ENCODE data around the gene MSLN. TPM values are rescaled to one million over a fixed set of nuclear protein-coding genes. Genes with fewer than 3 reads are reported as not detected.

The MSLN gene
- polyA plus RNA-seq, 1 of the 3 experiments (the other 2 are of a cell fraction) = 0.02 TPM

DNA sequence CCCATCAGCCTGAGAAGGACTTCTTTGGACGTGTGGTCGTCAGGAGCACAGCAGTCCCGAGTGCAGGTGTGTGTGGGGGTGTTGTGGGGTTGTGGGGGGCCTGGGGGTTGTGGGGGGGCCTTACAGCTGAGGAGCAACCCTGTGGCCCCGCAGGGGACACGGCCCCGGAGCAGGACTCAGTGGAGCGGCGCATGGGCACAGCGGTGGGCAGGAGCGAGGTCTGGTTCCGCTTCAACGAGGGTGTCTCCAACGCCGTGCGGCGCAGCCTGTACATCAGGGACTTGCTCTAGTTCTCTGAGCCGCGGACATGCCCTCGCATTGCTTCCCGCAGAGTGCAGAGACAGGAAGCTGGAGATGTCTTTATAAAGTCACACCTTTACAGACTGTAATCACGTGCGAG is 37.2 kb downstream of the MSLN start (continued):
- TF ChIP-seq NRF1 (IDR thresholded peaks at IDR 0.05; ENCODE audit: low read depth, low read length) (no peak), RCOR1 (IDR thresholded peaks at IDR 0.05; ENCODE audit: low read length) (no peak), ELF1 (IDR thresholded peaks at IDR 0.05) (no peak), TEAD4 (IDR thresholded peaks at IDR 0.05; ENCODE audit: borderline replicate concordance, insufficient read depth) (no peak), RXRA (IDR thresholded peaks at IDR 0.05; ENCODE audit: borderline replicate concordance, low read depth) (no peak)
- TF ChIP-seq, protein P1, sequence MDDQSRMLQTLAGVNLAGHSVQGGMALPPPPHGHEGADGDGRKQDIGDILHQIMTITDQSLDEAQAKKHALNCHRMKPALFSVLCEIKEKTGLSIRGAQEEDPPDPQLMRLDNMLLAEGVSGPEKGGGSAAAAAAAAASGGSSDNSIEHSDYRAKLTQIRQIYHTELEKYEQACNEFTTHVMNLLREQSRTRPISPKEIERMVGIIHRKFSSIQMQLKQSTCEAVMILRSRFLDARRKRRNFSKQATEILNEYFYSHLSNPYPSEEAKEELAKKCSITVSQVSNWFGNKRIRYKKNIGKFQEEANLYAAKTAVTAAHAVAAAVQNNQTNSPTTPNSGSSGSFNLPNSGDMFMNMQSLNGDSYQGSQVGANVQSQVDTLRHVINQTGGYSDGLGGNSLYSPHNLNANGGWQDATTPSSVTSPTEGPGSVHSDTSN (IDR thresholded peaks at IDR 0.05) = no peak

DNA sequence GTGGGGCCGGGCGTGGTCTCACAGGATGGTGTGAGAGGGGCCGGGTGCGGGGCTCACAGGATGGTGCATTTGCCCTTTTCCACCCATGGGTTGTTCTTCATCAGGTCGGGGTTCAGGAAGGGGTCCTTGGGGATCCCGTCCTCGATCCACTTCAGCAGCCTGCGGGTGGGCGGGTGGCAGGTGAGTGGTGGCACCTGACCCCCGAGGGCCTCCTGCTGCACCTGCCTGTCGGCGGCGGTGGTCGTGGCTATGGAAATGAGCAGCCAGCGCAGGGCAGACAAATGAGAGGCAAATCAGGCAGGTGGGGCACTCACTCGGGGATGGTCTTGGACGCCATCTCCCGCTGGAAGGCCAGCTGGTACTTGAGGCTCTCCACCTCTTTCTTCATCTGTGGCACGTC is 38.1 kb downstream of the MSLN start:
- POLR2A ChIA-PET = interaction anchor here (1.1 kb wide), 1 partner anchor 10 kb away, joined by 3 read pairs; the partner anchor contains the start of gene CHTF18
- Histone ChIP-seq H3K27me3 (ENCODE audit: insufficient read depth) (peaks cover 24% of the 10 kb centered on the region; the same call in 1 of the 2 replicates), H3K36me3 (replicated peaks in 1 of 2; ENCODE audit: control insufficient read depth in 1 of 2, insufficient read depth in 2 of 2, low read length in 1 of 2) (no peaks in the 10 kb centered on the region), H3F3A (replicated peaks; ENCODE audit: insufficient read depth) (no peaks in the 10 kb centered on the region), H3K4me3 (ENCODE audit: low read depth in 2 of 2, low read length in 1 of 2) (no peak overlapping the region), H3K4me2 (no peak overlapping the region), H3K4me1 (ENCODE audit: control insufficient read depth in 1 of 2, insufficient read depth in 2 of 2, low read depth in 1 of 2, low read length in 1 of 2) (peaks cover 0 to 6% of the 10 kb centered on the region in 2 experiments; a peak in 1 of 4 replicates), H4K20me1 (ENCODE audit: insufficient read depth) (no peaks in the 10 kb centered on the region), H3K27ac (ENCODE audit: low read depth in 2 of 2, low read length in 1 of 2) (no peak overlapping the region), H3K9ac (no peak overlapping the region), H2AFZ (ENCODE audit: low read depth) (no peak overlapping the region), H3K79me2 (ENCODE audit: insufficient read depth) (no peaks in the 10 kb centered on the region), H3K9me2 (no peaks in the 10 kb centered on the region), H3K9me3 (no peaks in the 10 kb centered on the region)
- WGBS (ENCODE audit: low lambda C conversion rate) = 89% methylated on average over 14 of the region's 19 CpGs
- CTCF ChIA-PET = interaction anchor here (0.9 kb wide), 1 partner anchor 256 kb away, joined by 4 read pairs; no protein-coding TSS in a partner anchor
- no peak for DNase-seq
- no peak for TF ChIP-seq JUND (IDR thresholded peaks at IDR 0.05)

DNA sequence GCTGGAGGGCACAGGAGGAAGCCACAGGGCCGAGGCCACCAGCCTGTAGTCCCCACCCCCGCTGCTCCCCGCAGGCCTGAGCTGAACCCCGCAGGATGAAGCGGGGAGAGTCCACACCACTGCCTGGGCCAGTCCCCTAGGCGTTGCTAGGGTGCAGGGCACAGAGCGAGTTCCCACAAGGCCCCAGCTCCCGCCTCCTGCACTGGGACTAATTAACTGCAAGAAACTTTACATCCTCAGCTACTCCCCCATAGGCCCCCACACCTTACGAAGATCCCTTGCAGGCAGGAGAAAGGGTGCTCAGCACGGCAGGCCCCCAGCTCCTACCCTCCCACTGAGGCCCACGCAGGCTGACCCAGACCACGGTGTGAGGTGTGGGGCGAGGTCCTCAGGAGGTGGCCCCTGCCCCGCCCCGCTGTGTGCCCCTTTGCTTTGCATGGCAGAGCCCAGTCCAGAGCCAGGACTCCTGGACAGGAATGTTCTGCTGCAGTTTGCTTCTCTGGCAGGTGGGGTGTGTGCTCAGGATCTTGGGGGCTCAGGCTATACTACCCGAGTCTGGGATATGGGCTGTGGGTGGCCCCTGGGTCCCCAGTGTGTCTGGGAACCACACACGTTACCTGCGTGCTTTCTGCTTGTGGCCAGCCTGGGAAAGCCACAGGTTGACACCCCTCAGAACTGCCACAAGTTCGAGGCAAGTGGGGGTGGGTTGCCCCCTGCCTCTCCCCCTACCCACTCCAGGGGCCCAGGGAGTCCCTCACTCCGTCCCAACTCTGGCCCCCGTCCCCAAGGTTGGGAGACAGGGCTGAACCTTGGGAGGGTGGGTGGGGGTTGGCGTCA is 38.8 kb downstream of the MSLN start:
- Histone ChIP-seq H3K9me3 (no peaks in the 10 kb centered on the region), H2AFZ (ENCODE audit: low read depth) (no peak overlapping the region), H3K27me3 (ENCODE audit: insufficient read depth) (peaks cover 24% of the 10 kb centered on the region; the same call in 1 of the 2 replicates), H3K4me1 (ENCODE audit: control insufficient read depth in 1 of 2, insufficient read depth in 2 of 2, low read depth in 1 of 2, low read length in 1 of 2) (peaks cover 0 to 6% of the 10 kb centered on the region in 2 experiments; a peak in 1 of 4 replicates), H3K27ac (ENCODE audit: low read depth in 2 of 2, low read length in 1 of 2) (no peak overlapping the region), H3K4me2 (no peak overlapping the region), H3K9me2 (no peaks in the 10 kb centered on the region), H3K9ac (no peak overlapping the region), H4K20me1 (ENCODE audit: insufficient read depth) (no peaks in the 10 kb centered on the region), H3K4me3 (ENCODE audit: low read depth in 2 of 2, low read length in 1 of 2) (no peak overlapping the region), H3K36me3 (replicated peaks in 1 of 2; ENCODE audit: control insufficient read depth in 1 of 2, insufficient read depth in 2 of 2, low read length in 1 of 2) (no peaks in the 10 kb centered on the region), H3F3A (replicated peaks; ENCODE audit: insufficient read depth) (no peaks in the 10 kb centered on the region), H3K79me2 (ENCODE audit: insufficient read depth) (no peaks in the 10 kb centered on the region)
- POLR2A ChIA-PET = interaction anchor here (1.1 kb wide), 1 partner anchor 11 kb away, joined by 3 read pairs; the partner anchor contains the start of gene CHTF18
- CTCF ChIA-PET = interaction anchor here (0.9 to 1.1 kb wide), 2 partner anchors 14 to 255 kb away, joined by 3 to 4 read pairs; no protein-coding TSS in a partner anchor
- DNase-seq = no peak
- WGBS (ENCODE audit: low lambda C conversion rate) = 33% methylated on average over 3 of the region's 22 CpGs
- TF ChIP-seq EZH2phosphoT487 (IDR thresholded peaks at IDR 0.05; ENCODE audit: borderline replicate concordance, low read depth) (no peak), EP300 (IDR thresholded peaks at IDR 0.05; ENCODE audit: borderline replicate concordance in 1 of 2, low read depth in 1 of 2, low read length in 1 of 2) (no peak)
